PC-9 (cell line): Measurements from ENCODE around the gene EIF2D.

Experiments
- EZH2 ChIP-seq: fragments of 200-600 bp; sonication (generic); IDR thresholded peaks from 2 replicates; pipeline ENCODE4 v1.8.0; 2017; ENCODE audit warnings: antibody characterized with exemption, low read depth
- TF ChIP-seq, protein P1 (sequence below): fragments of 200-600 bp; sonication (generic); conservative IDR thresholded peaks from 2 replicates; pipeline ENCODE4 v1.6.1; 2017; ENCODE audit warnings: mixed run types, antibody characterized with exemption, mild to moderate bottlenecking, moderate library complexity

DNA sequence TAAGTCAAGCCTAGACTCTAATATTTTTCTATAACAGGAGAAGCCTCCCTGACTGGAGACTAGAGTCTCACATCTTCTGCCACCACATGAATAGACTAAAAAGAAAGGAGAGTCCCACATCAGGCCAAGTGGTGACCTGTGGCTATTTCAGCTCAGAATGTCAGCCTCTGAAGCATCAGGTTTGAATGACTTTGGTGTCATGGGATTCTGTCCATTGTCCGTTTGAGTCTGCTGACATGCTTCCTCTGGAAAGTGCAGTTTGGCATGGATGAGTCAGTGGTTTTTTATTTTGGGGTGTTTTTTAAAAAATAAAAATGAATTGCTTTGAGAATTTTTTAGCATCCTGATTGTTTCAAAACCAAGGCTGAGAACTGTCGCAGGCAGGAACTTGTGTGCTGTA, 42.6 kb upstream of the EIF2D start:
- TF ChIP-seq, protein P1, sequence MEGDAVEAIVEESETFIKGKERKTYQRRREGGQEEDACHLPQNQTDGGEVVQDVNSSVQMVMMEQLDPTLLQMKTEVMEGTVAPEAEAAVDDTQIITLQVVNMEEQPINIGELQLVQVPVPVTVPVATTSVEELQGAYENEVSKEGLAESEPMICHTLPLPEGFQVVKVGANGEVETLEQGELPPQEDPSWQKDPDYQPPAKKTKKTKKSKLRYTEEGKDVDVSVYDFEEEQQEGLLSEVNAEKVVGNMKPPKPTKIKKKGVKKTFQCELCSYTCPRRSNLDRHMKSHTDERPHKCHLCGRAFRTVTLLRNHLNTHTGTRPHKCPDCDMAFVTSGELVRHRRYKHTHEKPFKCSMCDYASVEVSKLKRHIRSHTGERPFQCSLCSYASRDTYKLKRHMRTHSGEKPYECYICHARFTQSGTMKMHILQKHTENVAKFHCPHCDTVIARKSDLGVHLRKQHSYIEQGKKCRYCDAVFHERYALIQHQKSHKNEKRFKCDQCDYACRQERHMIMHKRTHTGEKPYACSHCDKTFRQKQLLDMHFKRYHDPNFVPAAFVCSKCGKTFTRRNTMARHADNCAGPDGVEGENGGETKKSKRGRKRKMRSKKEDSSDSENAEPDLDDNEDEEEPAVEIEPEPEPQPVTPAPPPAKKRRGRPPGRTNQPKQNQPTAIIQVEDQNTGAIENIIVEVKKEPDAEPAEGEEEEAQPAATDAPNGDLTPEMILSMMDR, result no peak
- TF ChIP-seq EZH2, result no peak
